Measurements from ENCODE around the gene STK32C. TPM values are rescaled to one million over a fixed set of nuclear protein-coding genes. Genes with fewer than 3 reads are reported as not detected.
"Not testable (repeated sequence)": the region's sequence is repeated elsewhere in the genome, so short reads cannot be mapped to it uniquely, and the experiment has no call there.

The STK32C gene
- total and polyA plus RNA-seq, 2 donors from 2014 or later = 11.6 to 14.4 TPM

GRCh38 chr10:132319853-132320653, 12.3 kb upstream of the STK32C start:
- DNase-seq = no peak
- no peaks in the 10 kb centered on the region for H3K36me3 ChIP-seq (ENCODE audit: control insufficient read depth in 2 of 3, insufficient read depth in 3 of 3, low read length in 3 of 3)
- no peak for FAIRE-seq
- no peak overlapping the region for H3K27ac ChIP-seq (ENCODE audit: low read depth in 2 of 2, low read length in 2 of 2)
- no peaks in the 10 kb centered on the region for H3K4me1 ChIP-seq (ENCODE audit: control insufficient read depth in 2 of 3, insufficient read depth in 2 of 3, low read depth in 1 of 3, low read length in 3 of 3)
- intact Hi-C loops (cut with DNase I) = no loop called here
- H3K4me3 ChIP-seq (ENCODE audit: low read length in 3 of 3) = no peak overlapping the region
- no peaks in the 10 kb centered on the region for H3K27me3 ChIP-seq (ENCODE audit: control insufficient read depth, insufficient read depth, low read length)
- H3K9ac ChIP-seq (ENCODE audit: low read length in 3 of 3) = no peak overlapping the region
- no peak for TF ChIP-seq CTCF (IDR thresholded peaks at IDR 0.05; ENCODE audit: borderline replicate concordance, extremely low read depth, insufficient read depth)
- no peaks in the 10 kb centered on the region for H3K9me3 ChIP-seq (ENCODE audit: control insufficient read depth in 2 of 3, insufficient read depth in 1 of 3, low read length in 3 of 3)

- H3K9me3 ChIP-seq (ENCODE audit: control insufficient read depth in 2 of 3, insufficient read depth in 1 of 3, low read length in 3 of 3); H3K27me3 ChIP-seq (ENCODE audit: control insufficient read depth, insufficient read depth, low read length); DNase-seq; H3K36me3 ChIP-seq (ENCODE audit: control insufficient read depth in 2 of 3, insufficient read depth in 3 of 3, low read length in 3 of 3); H3K9ac ChIP-seq (ENCODE audit: low read length in 3 of 3); H3K4me3 ChIP-seq (ENCODE audit: low read length in 3 of 3); H3K27ac ChIP-seq (ENCODE audit: low read depth in 2 of 2, low read length in 2 of 2); FAIRE-seq; H3K4me1 ChIP-seq (ENCODE audit: control insufficient read depth in 2 of 3, insufficient read depth in 2 of 3, low read depth in 1 of 3, low read length in 3 of 3); intact Hi-C loops (cut with DNase I): not testable (repeated sequence)
These were observed 9.7 kb upstream of the STK32C start for GRCh38 chr10:132317477-132317876.

- no peak for TF ChIP-seq CTCF (IDR thresholded peaks at IDR 0.05; ENCODE audit: borderline replicate concordance, extremely low read depth, insufficient read depth)
- H3K27me3 ChIP-seq (ENCODE audit: control insufficient read depth, insufficient read depth, low read length) = no peaks in the 10 kb centered on the region
- H3K4me3 ChIP-seq (ENCODE audit: low read length in 3 of 3) = no peak overlapping the region
- no peaks in the 10 kb centered on the region for H3K4me1 ChIP-seq (ENCODE audit: control insufficient read depth in 2 of 3, insufficient read depth in 2 of 3, low read depth in 1 of 3, low read length in 3 of 3)
- intact Hi-C loops (cut with DNase I) = no loop called here
- peak; percentile 8 for FAIRE-seq
- DNase-seq = no peak
- H3K36me3 ChIP-seq (ENCODE audit: control insufficient read depth in 2 of 3, insufficient read depth in 3 of 3, low read length in 3 of 3) = no peaks in the 10 kb centered on the region
- no peak overlapping the region for H3K9ac ChIP-seq (ENCODE audit: low read length in 3 of 3)
- no peak overlapping the region for H3K27ac ChIP-seq (ENCODE audit: low read depth in 2 of 2, low read length in 2 of 2)
- H3K9me3 ChIP-seq (ENCODE audit: control insufficient read depth in 2 of 3, insufficient read depth in 1 of 3, low read length in 3 of 3) = peaks cover 0 to 7% (median 0%) of the 10 kb centered on the region in 3 donors
These were observed 8.4 kb upstream of the STK32C start for GRCh38 chr10:132316133-132316532.

- H3K4me1 ChIP-seq (ENCODE audit: control insufficient read depth in 2 of 3, insufficient read depth in 2 of 3, low read depth in 1 of 3, low read length in 3 of 3); H3K27me3 ChIP-seq (ENCODE audit: control insufficient read depth, insufficient read depth, low read length); H3K9me3 ChIP-seq (ENCODE audit: control insufficient read depth in 2 of 3, insufficient read depth in 1 of 3, low read length in 3 of 3); H3K36me3 ChIP-seq (ENCODE audit: control insufficient read depth in 2 of 3, insufficient read depth in 3 of 3, low read length in 3 of 3); DNase-seq; H3K9ac ChIP-seq (ENCODE audit: low read length in 3 of 3); H3K27ac ChIP-seq (ENCODE audit: low read depth in 2 of 2, low read length in 2 of 2); intact Hi-C loops (cut with DNase I); H3K4me3 ChIP-seq (ENCODE audit: low read length in 3 of 3); FAIRE-seq: not testable (repeated sequence)
These were observed 7.1 kb upstream of the STK32C start for GRCh38 chr10:132314881-132315280.
